ENCODE data around the gene SPATA2L.
"Not testable (repeated sequence)": the region's sequence is repeated elsewhere in the genome, so short reads cannot be mapped to it uniquely, and the experiment has no call there.

Gene SPATA2L

DNA sequence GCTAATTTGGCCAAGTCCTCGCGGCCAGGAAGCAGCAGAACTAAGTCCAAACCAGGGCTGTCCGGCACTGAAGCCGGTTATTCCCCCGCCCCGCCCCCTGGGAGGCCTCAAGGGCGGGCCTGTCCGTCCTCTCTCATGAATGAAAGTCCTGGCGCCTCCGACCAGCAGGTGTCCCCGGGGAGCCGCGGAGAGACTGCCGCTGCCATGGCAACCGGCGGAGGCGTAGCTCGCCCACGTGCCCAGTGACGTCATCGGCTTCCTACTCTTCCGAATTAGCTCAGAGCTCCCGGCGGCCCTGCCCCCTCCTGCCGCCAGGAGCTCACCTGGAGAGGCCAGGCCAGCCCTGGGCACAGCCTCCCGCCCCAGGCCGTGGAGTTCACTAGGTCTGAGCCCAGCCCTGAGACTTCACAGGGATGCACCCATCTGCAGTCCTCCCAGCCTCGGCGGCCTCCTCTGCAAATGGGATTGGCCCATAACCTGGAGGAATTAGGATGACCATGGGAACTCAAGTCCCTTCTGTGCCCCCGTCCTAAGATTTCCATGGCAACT lies 1.3 kb downstream of the SPATA2L start:
- peak; percentile 95 for DNase-seq (ENCODE audit: low read depth)
- in situ Hi-C loops (cut with HindIII; ENCODE audit: low sequenced_read_pairs): no loop called here
- H3K4me3 ChIP-seq (ENCODE audit: low read depth, low read length): peak overlapping the region; percentile 63
- TF ChIP-seq CTCF (IDR thresholded peaks at IDR 0.05; ENCODE audit: low read depth, low read length, missing control alignments): peak; percentile 57

GRCh38 chr16:89699629-89700099 lies 1.8 kb downstream of the SPATA2L start:
- in situ Hi-C loops (cut with HindIII; ENCODE audit: low sequenced_read_pairs): loop anchor here (25.0 kb wide), 1 partner anchor 412 kb away; no protein-coding TSS in a partner anchor
- DNase-seq (ENCODE audit: low read depth): not testable (repeated sequence)
- peak overlapping the region; percentile 24 for H3K4me3 ChIP-seq (ENCODE audit: low read depth, low read length)

- in situ Hi-C loops (cut with HindIII; ENCODE audit: low sequenced_read_pairs): loop anchor here (25.0 kb wide), 1 partner anchor 411 kb away; no protein-coding TSS in a partner anchor
Measured at GRCh38 chr16:89698717-89699116, 2.8 kb downstream of the SPATA2L start.

DNA sequence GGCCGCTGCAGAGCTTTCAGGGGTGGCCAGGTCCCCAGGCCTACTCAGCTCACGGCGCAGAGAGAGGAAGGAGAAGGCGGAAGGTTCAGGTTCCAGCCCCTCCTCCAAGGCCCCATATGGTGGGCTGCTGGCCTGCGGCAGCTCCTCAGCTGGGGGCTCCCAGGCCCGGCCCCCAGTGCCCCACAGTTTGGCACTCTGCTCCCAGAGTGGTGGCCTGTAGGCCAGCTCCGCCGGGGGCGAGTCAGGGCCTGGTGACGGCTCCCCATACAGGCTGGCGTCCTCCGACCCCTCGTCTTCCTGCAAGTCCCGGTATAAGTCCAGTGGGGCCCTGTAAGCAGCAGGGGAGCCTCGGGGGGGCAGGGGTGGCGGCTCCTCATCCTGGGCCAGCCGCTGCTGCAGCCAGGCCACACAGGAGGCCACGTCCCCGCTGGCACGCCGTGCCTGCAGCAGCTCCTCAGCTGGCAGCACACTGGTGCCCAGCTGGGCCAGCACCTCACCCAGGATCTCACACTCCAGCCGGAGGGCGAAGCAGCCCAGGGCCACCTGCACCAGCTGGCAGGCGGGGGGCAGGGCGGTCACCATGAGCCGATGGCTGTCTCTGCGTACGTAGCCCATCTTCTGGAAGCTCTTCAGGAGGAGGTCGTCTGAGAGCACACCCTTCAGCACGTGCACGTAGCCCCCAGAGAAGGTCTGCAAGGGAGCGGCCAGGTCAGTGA lies 3.7 kb downstream of the SPATA2L start:
- in situ Hi-C loops (cut with HindIII; ENCODE audit: low sequenced_read_pairs): loop anchor here (25.0 kb wide), 1 partner anchor 410 kb away; no protein-coding TSS in a partner anchor
- DNase-seq (ENCODE audit: low read depth): no peak

More at GRCh38 chr16:89698717-89699116, 2.8 kb downstream of the SPATA2L start:
- H3K4me3 ChIP-seq (ENCODE audit: low read depth, low read length); DNase-seq (ENCODE audit: low read depth): not testable (repeated sequence)

DNA sequence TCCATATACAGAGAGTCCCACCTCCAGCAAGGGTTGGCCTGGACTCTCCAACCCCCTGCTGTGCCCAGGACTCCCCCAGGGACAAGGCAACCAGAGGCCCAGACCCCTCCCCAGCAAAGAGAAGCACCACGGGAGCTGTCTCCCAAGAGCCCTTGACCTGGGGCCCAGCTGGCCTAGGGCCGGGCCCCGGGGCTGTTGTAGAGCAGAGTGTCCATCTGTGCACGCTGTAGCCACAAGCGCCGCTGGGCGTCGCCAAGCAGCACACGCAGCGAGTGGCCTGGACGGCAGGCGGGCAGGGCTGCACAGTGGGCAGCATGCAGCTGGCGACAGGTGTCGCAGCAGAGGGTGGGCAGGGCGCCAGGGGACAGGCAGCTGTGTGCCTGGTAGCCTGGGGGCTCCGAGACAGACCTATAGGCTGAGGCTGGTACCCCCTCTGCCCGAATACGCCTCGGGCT lies 4.3 kb downstream of the SPATA2L start:
- in situ Hi-C loops (cut with HindIII; ENCODE audit: low sequenced_read_pairs): loop anchor here (25.0 kb wide), 1 partner anchor 410 kb away; no protein-coding TSS in a partner anchor

More for the DNA sequence above, 3.7 kb downstream of the SPATA2L start:
- TF ChIP-seq CTCF (IDR thresholded peaks at IDR 0.05; ENCODE audit: low read depth, low read length, missing control alignments): no peak
- H3K4me3 ChIP-seq (ENCODE audit: low read depth, low read length): no peak overlapping the region

DNA sequence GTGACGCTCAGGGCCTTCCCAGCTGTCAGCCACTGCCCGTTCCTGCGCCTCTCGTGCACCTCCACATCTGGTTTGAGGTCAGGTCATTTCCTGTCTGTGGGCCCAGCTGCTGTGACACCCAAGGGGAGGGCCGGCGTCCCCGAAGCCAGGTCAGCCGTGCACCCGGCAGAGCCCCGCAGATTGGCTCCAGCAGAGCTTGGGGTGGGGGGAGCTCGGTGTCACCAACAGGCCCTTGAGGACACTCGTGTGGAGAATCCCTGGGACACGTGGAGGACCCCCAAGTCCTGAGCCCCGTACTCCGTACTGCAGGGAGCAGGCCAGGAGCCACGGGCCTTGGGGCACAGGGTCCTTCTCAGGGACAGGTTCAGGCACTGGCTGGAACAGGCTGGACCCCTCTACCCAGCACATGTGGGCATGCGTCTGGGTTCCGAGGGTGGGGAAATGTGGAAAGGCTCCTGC lies 4.8 kb downstream of the SPATA2L start:
- no peak for TF ChIP-seq CTCF (IDR thresholded peaks at IDR 0.05; ENCODE audit: low read depth, low read length, missing control alignments)
- no peak for DNase-seq (ENCODE audit: low read depth)

More for the DNA sequence above, 4.3 kb downstream of the SPATA2L start:
- no peak overlapping the region for H3K4me3 ChIP-seq (ENCODE audit: low read depth, low read length)
- DNase-seq (ENCODE audit: low read depth): no peak
- TF ChIP-seq CTCF (IDR thresholded peaks at IDR 0.05; ENCODE audit: low read depth, low read length, missing control alignments): no peak

DNA sequence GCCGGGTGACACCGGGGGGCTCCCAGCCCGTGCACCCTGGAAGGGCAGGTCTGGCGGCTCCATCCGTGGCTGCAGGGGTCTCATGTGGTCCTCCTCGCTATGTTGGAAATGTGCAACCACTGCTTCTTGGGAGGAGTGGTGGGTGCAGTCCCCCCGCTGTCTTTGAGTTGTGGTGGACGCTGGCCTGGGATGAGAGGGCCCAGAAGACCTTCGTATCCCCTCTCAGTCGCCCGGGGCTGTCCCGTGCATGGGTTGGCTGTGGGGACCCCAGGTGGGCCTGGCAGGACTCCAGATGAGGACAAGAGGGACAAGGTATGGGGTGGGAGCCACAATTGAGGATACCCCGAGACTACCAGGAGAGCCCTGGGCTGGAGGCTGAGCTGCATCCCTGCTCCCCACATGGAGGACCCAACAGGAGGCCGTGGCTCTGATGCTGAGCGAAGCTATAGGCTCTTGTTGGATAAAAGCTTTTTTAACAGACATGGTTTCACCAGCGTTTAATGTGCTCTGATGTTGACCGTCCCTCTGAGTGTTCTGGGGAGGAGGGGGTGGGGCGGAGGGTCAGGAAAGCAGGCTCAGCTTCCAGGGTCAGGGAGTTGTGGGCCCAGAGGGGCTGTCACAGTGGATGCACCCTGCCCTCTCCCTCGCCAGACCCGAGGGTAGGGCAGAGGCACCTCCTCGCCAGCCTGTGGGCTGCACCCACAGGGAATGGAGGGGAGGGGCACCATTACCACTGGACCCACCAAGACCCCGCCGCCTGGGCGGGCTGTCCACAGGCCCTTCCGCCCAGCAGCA lies 5.4 kb downstream of the SPATA2L start:
- no peak overlapping the region for H3K4me3 ChIP-seq (ENCODE audit: low read depth, low read length)
- TF ChIP-seq CTCF (IDR thresholded peaks at IDR 0.05; ENCODE audit: low read depth, low read length, missing control alignments): no peak
- in situ Hi-C loops (cut with HindIII; ENCODE audit: low sequenced_read_pairs): loop anchor here (25.0 kb wide), 1 partner anchor 409 kb away; no protein-coding TSS in a partner anchor
- DNase-seq (ENCODE audit: low read depth): no peak

More for the DNA sequence above, 4.8 kb downstream of the SPATA2L start:
- H3K4me3 ChIP-seq (ENCODE audit: low read depth, low read length): no peak overlapping the region
- in situ Hi-C loops (cut with HindIII; ENCODE audit: low sequenced_read_pairs): loop anchor here (25.0 kb wide), 1 partner anchor 409 kb away; no protein-coding TSS in a partner anchor
